SKM-1 (cell line): Measurements from ENCODE around the gene OLFM3.

Experiments used
- DNase-seq: peaks from one replicate; lab custom pipeline; 2025; ENCODE audit not compliant: unreplicated experiment; lab: John Stamatoyannopoulos, UW

OLFM3 gene

GRCh38 chr1:101996825-101997465 lies at the start of gene OLFM3:
TSS of gene OLFM3 (minus strand) at chr1:101996926.
- DNase-seq: no peak

- no peak for DNase-seq
Measured at GRCh38 chr1:102045752-102046151, 49.0 kb upstream of the OLFM3 start.

- DNase-seq: no peak
Measured at GRCh38 chr1:102032534-102032933, 35.8 kb upstream of the OLFM3 start.

GRCh38 chr1:102019530-102019929 lies 22.8 kb upstream of the OLFM3 start:
- DNase-seq: no peak

GRCh38 chr1:102015728-102016127 lies 19.0 kb upstream of the OLFM3 start:
- DNase-seq: no peak

GRCh38 chr1:102002057-102002456 lies 5.3 kb upstream of the OLFM3 start:
- DNase-seq: no peak

- DNase-seq: no peak
Measured at GRCh38 chr1:101995984-101996745, 561 bp downstream of the OLFM3 start.

GRCh38 chr1:101993710-101994109 lies 3.0 kb downstream of the OLFM3 start:
- DNase-seq: no peak

- no peak for DNase-seq
Measured at GRCh38 chr1:101992821-101993575, 3.7 kb downstream of the OLFM3 start.

GRCh38 chr1:101980974-101981373 lies 15.8 kb downstream of the OLFM3 start:
- DNase-seq: no peak

- DNase-seq: no peak
Measured at GRCh38 chr1:101977266-101977665, 19.5 kb downstream of the OLFM3 start.

- DNase-seq: no peak
Measured at GRCh38 chr1:101976161-101976560, 20.6 kb downstream of the OLFM3 start.

GRCh38 chr1:101975371-101975770 lies 21.4 kb downstream of the OLFM3 start:
- DNase-seq: no peak

- no peak for DNase-seq
Measured at GRCh38 chr1:101974599-101975274, 22.0 kb downstream of the OLFM3 start.

- no peak for DNase-seq
Measured at GRCh38 chr1:101971304-101971703, 25.4 kb downstream of the OLFM3 start.

- DNase-seq: no peak
Measured at GRCh38 chr1:101967871-101968270, 28.9 kb downstream of the OLFM3 start.

- no peak for DNase-seq
Measured at GRCh38 chr1:101965341-101965740, 31.4 kb downstream of the OLFM3 start.

- no peak for DNase-seq
Measured at GRCh38 chr1:101964708-101965107, 32.0 kb downstream of the OLFM3 start.

GRCh38 chr1:101960142-101960541 lies 36.6 kb downstream of the OLFM3 start:
- DNase-seq: no peak

- DNase-seq: no peak
Measured at GRCh38 chr1:101959456-101959855, 37.3 kb downstream of the OLFM3 start.

- no peak for DNase-seq
Measured at GRCh38 chr1:101957771-101958170, 39.0 kb downstream of the OLFM3 start.
